Stimulated activated CD4-positive, alpha-beta T cell treated with anti-CD3 and anti-CD28 coated beads, TNF-alpha, amount 100 ng/mL, for 48 hours (primary cell): ENCODE measurements around the gene TMEM31.

ENCODE experiments used
- DNase-seq, 3 donors: peaks; one replicate each; pipeline ENCODE4 v3.0.0-alpha.2; 2020; ENCODE audit warnings: low read depth in 3 of 3

TMEM31 gene

GRCh38 chrX:103710609-103711008 is at the start of gene TMEM31:
Gene TMEM31, plus strand, starts transcription at chrX:103710909. Its CDS starts 1,350 bp downstream, at chrX:103712259.
- no peak for DNase-seq

- no peak for DNase-seq
These were observed 46.5 kb upstream of the TMEM31 start for GRCh38 chrX:103663981-103664762.

- no peak for DNase-seq
These were observed 44.3 kb upstream of the TMEM31 start for GRCh38 chrX:103666202-103667107.

DNA sequence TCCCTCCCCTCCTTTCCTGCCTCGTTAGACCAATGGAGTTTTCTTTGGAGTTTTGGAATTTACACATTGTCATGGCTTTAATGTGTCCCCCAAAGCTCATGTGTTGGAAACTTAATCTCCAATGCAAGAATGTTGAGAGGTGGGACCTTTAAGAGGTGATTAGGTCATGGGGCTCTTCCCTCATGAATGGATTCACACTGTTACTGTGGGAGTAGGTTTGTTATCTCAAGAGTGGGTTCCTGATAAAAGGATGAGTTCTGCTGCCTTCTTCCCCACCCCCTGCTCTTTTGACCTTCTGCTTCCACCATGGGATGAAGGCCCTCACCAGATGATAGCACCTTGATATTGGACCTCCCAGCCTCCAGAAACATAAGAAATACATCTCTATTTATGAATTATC is 41.0 kb upstream of the TMEM31 start:
- no peak for DNase-seq

DNA sequence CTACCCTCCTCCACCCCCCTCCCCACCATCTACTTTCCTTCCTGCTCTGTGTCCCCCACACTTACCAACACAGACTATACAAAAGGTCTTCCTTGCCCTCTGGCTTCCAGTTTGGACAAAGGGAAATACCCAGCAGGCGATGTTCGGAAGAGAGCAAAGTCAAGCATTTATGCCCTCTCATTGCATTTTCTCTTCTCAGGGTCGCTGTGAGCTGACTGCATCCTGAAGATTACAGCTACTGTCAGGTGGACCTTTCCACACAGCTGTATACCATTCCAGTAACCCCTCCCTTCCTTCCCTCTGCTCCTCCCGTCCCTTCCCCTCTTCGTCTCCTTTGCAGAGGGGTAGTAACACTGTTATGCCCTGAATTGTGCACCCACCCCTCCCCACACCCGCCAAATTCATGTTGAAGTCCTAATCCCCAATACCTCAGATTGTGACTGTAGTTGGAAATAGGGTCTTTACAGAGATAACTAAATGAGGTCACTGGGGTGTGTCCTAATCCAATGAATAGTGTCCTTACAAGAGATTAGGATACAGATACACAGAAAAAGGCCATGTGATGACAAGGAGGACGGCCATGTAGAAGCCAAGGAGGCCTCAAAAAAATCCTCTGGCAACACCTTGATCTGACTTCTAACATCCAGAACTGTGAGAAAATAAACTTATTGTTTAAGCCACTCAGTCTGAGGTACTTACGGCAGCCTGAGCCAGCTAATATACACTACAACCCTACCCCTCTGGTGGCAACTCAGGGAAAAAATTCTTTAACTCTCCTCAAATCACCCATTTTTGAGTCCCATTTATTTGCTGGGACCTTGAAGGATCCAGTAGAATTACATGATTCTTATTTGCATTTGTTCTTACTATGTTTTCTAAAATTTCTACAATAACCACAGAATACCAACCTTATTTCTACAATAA is 35.9 kb upstream of the TMEM31 start:
- DNase-seq = no peak

DNA sequence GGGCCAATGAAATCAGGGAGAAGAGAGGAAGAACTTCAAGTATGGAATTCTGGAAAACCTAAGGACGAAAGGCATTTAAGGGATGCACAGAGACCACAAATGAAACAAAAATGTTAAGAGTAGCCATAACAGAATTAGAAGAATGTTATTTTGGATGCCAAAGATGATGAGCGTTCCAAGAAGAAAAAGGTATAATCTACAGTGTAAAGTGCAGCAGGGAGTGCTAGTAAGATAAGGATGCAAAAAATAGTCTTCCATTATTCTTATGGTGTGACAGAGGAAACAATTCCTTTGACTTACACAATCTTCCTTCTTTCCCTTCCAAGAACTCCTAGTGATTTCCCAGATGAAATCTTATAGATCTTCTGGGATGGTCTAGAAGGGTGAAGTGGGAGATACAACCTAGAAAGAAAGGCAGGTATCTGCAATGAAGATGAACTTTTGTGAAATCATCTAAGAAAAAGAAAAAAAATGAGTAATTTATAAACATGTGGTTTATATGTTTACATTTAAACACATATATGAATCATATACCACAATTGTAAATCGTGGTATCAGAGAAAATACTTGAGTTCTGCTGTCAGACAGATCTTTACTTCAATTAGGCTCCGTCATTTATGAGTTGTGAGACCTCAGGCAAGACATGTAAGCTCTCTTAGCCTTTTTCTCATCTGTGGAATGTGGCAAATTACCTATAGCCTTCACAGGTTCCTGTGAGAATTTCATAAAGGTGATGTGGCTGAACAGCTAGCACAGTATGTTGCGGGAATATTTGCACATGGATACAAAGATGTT is 32.3 kb upstream of the TMEM31 start:
- DNase-seq = no peak

DNA sequence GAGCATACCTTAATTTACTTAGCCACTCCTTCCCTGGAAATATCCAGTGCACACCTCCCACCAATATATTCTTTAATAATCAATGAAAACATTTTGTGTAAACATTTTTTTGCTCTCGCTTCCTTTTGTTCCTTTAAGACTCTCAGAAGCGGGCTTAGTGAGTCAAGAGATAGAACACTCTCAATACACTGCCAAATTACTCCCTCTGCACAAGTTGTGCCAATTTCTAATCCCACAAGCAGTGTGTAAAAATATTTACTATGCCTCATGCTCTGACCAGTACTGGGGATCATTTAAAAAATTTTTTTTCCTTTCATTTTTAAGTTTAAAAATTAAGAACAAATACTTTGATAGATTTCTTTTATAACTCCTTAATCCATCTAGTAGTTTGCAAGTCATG is 29.3 kb upstream of the TMEM31 start:
- no peak for DNase-seq

DNA sequence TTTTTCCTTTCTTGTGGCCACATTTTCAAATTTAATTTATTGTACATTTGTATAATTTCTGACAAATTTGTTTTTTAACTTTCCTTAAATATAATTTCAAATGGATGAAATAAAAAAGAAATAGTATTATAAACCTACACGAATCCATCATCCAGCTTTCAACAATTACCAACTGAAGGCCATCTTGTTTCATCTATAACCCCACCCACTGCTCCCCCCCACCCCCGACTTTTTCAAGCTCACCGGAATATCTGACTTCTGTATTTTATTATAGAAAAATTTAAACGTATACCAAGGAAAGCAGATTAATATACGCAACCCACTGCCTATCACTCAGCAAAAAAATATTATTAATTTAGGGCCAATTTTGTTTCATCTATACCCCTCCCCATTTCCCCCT is 25.3 kb upstream of the TMEM31 start:
- DNase-seq = no peak

GRCh38 chrX:103686199-103687072 is 24.3 kb upstream of the TMEM31 start, which contains the start of gene MORF4L2:
Gene MORF4L2, minus strand, starts transcription at chrX:103686699. Its CDS starts 9,672 bp downstream, at chrX:103677027.
- DNase-seq = peak; percentile 54 to 83 (median 59)

- DNase-seq = peak; percentile 55 to 82 (median 67)
These were observed 23.5 kb upstream of the TMEM31 start for GRCh38 chrX:103687073-103687695.

DNA sequence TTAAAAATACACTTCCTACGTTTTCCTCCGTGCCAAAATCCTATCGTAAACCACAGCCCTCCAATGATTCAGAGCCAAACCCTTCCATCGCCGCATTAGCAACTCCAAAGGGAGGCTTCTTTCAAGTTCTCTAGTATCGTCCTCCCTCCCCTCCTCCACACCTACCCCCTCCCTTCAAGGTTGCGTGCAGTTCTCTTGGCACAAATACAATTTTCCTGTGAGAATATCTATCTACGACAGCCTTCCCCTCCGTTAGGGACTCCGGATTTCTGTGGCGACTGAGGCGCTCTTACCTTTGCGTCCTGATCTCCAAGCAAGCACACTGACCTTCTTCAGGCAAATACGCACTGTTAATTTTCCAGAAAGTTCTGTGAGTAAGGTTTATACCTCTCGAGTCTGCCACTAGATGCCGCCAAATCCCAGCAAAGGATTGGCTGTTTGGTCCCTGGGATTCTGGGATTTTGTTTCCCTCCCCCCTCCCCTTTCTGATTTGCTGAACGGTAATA is 23.0 kb upstream of the TMEM31 start:
- peak in 2 of 3 donors; percentile 17 to 43 for DNase-seq

- no peak for DNase-seq
These were observed 21.8 kb upstream of the TMEM31 start for GRCh38 chrX:103688946-103689345.

GRCh38 chrX:103691059-103691458 is 19.6 kb upstream of the TMEM31 start:
- no peak for DNase-seq

GRCh38 chrX:103697687-103698086 is 13.0 kb upstream of the TMEM31 start:
- no peak for DNase-seq

- DNase-seq = no peak
These were observed 11.5 kb upstream of the TMEM31 start for GRCh38 chrX:103699243-103699642.

- no peak for DNase-seq
These were observed 5.8 kb upstream of the TMEM31 start for GRCh38 chrX:103704863-103705262.

DNA sequence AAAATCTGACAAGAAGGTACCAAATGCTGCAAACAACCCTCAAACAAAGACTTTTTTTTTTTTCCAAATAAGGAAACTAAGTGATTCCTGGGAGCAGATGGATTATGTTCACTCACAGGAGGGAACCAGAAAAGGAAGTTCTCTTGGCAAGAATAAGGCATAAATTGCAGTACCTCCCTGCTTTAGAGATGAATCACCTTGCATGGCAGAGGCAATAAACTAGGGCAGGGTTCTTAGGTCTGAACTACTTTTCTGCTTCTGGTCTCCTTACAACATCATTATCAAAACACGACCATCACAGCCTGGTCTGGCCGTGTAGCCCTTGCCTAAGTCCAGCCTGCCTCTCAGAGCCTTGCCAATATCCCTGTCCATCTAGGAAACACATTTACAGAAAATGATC is 6.3 kb downstream of the TMEM31 start:
- DNase-seq = no peak

DNA sequence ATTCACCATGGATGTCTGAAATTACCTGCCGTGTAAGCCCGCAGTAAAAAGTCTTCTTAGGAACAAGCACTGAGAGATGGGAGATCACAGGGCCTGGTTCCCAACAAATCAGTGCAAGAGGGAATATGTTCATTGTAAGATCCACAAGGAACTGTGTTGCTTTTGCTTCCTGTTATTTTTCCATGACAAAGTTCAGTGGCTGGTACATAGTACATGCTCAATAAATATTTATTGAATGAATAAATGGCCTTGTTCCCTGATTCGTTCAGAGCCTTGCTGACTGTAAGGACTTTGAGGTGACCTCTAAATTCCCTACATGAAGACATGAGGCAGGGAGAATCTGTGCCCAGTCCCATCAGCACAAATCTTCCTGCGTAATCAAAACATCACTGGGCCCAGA is 7.4 kb downstream of the TMEM31 start:
- no peak for DNase-seq

DNA sequence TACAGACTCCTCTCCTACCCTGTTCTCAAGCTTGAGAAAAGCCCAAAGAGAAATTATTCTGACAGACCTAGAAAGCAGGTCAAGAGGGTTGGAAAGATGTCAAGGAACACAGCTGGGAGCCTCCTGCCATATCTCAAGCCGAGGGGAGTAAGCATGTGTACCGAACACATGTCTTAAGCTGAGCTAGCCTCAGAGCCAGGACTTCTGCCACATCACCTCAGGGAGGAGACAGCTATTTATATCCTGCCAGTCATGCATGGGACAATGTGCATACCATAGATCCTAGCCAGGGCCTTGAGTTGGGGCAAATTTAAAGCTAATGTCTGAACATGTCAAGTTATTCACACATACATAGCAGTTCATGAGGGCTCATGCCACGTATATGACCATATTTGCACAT is 11.8 kb downstream of the TMEM31 start:
- DNase-seq = no peak
